ENCODE results near the gene GIMAP7.
"Not testable (repeated sequence)": the region's sequence is repeated elsewhere in the genome, so short reads cannot be mapped to it uniquely, and the experiment has no call there.

Gene GIMAP7

DNA sequence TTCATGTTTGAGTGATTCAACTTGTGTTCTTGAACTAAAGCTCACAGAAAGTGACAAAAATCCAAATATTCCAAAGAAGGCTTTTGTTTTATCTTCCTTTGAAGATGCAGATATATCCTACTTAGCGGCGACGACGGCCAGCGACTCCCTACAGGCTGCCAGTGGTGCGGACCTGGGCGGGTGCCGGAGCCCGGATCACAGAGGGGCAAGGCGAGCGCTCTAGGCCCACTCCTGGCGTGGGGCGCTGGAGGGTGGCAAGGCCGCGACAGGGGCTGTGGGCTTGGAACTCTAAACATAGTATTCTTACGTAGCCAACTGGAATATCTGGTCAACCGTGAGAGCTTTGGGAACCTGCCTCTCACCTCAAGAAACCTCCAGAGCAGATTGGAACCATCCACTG is 914 bp upstream of the GIMAP7 start:
- DNase-seq (ENCODE audit: low spot score) = no peak

DNA sequence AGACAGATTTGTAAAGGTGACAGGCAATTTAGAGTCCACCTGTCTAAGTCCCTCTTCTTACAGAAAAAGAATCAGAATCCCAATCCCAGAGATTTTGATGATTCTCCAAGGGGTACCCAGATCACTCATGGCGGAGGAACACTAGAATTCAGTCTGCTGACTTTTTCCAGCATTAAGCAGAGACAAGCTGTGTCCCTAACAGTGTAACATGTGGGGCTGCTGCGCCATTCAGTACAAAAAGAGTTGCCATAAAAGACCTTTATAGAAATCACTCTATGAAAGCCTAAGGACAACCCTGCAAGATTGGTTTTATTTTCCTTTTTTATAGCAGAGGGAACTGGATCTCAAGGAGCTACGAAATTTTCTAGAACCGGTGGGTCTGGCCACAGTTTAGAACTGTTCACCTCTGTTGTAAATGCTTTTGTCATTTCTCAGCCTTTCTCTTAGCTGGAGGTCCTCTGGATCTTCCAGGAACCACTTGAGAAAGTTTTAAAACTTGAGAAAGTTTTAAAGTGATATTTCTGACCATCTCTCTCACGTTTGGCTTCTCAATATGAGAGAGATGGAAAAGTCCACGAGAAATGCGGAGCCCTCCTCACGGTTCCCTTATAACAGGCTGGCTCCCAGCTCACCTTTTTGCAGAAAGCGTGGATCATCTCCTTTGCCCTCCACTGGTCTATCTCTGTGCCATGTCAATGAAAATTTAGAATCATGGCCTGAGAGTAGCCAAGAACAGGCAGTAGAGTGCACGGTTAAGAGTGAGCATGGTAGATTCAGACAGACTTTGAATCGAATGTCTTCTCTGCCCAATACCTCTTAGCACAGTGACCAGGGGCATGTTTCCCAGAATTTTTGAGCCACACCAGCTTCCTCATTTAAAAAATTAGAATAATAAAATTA is 826 bp downstream of the GIMAP7 start:
- DNase-seq (ENCODE audit: low spot score) = no peak

DNA sequence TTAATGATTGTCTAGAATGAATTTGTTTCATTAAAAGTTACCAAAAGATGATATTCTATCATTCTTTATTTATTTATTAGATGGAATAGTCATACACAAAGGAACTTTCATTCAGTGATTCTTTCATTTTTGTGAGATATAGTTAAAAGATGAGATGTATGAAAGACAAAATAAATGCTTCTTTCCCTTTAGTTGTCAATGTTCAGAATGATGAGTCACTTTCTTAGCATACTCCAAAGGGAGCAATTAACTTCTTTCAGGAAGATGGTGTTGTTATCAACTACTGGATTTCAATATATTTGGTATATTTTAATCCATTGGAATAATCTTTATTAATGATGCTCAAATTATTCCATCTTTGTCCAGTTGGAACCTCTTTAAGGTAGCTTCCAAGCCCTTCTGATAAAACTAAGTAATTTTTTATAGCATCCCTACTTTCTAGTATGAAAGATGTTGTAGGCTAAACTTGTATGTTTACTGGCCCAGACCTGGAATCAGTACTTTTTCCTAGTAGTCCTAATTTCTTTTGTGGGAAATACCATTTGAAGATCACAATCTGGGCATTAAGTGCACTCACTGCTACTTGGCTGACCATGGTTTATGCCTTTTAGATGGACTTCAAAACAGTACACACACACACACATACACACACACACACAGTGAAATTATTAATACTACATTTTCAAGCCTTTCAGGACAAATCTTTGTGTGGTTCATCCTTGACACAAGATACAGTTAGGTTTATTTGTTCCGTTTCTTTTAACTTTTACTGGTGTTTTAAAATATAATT is 2.5 kb downstream of the GIMAP7 start:
- DNase-seq (ENCODE audit: low spot score) = no peak

DNA sequence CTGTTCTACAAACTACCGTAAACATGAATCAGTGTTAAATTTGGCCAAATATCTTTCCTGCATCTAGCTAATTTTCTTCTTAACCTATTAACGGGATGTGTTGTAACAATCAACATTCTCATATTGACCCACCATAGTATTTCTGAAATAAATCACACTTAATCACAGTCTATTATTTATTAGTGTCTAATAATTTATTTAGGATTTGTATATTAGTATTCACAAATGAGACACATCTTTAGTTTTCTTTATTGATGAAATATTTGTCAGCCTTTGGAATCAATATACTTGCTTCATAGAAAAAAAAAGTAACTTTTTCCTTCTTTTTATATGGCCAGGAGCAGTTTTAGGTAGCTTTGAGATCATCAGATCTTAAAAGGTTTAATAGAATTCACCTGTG is 4.6 kb downstream of the GIMAP7 start:
- DNase-seq (ENCODE audit: low spot score) = no peak

DNA sequence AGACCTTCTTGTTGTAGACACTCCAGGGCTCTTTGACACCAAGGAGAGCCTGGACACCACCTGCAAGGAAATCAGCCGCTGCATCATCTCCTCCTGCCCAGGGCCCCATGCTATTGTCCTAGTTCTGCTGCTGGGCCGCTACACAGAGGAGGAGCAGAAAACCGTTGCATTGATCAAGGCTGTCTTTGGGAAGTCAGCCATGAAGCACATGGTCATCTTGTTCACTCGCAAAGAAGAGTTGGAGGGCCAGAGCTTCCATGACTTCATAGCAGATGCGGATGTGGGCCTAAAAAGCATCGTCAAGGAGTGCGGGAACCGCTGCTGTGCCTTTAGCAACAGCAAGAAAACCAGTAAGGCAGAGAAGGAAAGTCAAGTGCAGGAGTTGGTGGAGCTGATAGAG is 5.5 kb downstream of the GIMAP7 start:
- no peak for DNase-seq (ENCODE audit: low spot score)

DNA sequence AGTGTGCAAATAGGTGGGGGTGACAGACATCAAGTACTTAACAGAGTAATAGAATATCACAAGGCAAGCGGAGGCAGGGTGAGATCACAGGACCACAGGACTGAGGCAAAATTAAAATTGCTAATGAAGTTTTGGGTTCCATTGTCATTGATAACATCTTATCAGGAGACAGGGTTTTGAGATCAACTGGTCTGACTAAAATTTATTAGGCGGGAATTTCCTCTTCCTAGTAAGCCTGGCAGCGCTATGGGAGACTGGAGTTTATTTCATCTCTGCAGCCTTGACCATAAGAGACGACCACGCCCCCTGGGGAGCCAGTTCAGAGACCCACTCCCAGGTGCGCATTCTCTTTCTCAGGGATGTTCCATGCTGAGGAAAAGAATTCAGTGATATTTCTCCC is 8.3 kb downstream of the GIMAP7 start:
- not testable (repeated sequence) for DNase-seq (ENCODE audit: low spot score)

DNA sequence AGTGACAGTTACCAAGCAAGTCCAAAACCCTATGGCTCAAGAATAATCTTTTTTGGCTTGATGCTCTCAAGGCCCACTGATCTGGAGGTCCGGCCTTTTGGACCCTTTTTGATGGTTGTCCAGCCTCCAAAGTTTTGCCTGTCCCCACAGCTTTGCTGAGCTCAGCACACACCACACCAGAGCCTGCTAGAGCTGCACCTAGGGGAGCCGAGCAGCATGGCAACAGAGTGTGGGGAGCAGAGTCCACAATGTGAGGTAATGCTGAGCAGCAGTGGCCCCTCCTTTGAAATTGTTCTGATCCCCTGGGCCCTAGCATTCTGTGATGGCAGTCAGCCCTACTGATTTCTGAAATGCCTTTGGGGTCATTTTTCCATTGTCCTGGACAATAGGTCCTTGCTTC is 9.3 kb downstream of the GIMAP7 start:
- no peak for DNase-seq (ENCODE audit: low spot score)

DNA sequence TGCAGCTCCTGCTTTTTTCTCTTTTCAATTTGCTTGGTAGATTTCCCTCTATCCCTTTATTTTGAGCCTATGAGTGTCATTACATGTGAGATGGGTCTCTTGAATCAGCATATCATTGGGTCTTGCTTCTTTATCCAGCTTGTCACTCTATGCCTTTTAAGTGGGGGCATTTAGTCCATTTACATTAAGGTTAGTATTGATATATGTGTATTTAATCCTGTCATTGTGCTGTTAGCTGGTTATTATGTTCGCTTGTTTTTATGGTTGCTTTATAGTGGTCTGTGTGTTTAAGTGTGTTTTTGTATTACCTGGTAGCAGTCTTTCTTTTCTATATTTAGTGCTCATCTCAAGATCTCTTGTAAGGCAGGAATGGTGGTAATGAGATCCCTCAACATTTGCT is 17.0 kb downstream of the GIMAP7 start:
- no peak for DNase-seq (ENCODE audit: low spot score)

DNA sequence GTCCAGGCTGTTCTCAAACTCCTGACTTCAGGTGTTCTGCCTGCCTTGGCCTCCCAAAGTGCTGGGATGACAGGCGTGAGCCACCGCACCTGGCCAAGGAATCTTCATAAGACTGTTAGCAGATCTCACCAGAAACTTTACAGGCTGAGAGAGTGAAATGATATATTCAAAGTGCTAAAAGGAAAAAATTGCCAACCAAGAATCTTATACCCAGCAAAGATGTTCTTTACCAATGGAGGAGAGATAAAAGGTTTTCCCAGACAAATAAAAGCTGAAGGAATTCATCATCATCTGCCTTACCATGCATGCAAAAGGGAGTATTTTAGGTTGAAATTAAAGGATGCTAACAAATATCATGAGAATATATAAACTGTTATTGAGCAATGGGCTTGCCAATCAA is 23.6 kb downstream of the GIMAP7 start:
- no peak for DNase-seq (ENCODE audit: low spot score)

DNA sequence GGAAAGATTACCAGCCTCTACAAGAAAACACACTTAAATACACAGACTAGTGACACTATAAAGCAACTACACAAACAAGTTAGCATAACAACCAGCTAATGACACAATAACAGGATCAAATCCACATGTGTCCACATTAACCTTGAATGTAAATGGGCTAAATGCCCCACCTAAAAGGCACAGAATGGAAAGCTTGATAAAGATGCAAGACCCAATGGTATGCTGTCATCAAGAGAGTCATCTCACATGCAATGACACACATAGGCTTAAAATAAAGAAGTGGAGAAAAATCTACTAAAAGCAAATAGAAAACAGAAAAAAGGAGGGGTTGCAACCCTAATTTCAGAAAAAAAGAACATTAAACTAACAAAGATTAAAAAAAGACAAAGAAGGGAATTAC is 38.5 kb downstream of the GIMAP7 start:
- DNase-seq (ENCODE audit: low spot score) = no peak

DNA sequence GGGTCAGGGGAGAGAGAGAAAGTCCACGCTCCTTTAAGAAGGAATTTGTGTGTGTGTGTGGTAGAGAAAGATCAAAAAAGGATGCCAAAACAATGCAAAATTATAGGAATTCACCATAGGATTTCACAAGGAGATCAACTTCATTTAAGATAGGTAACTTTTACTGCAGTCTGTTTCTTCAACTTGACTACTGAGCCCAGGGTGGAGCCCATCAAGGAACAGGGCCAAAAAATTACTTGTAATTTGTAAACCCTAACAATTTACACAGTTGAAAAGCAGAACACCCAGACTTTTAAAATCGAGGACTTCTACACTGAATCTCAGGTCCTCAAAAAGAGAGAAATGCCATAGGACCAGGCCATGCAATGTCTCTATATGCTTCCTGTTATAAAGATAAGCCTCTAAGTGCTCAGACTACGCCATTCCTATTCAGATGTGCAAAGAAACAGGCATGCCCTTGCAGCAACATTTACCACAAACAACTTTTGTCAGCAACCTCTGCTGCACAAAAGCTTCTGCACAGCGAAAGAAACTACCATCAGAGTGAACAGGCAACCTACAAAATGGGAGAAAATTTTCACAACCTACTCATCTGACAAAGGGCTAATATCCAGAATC is 42.0 kb downstream of the GIMAP7 start:
- no peak for DNase-seq (ENCODE audit: low spot score)

DNA sequence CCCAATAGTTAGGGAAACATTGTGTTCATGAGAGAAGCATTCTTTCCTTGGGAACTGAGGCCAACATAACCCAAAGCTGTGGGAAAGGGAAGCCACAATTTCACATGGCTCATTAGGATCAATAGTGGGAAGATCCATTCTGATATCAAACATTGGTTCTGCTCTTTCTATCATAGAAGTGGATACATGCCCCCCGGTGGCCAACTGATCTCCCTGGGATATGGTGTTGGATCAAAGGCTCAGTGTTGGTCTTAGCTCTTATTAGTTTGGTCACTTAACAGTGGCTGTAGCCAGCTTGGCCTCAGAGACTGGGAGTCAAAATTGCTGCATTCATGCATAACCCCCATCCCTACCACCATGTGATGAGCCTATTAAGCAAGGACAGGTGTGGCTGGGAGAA is 45.8 kb downstream of the GIMAP7 start:
- no peak for DNase-seq (ENCODE audit: low spot score)

DNA sequence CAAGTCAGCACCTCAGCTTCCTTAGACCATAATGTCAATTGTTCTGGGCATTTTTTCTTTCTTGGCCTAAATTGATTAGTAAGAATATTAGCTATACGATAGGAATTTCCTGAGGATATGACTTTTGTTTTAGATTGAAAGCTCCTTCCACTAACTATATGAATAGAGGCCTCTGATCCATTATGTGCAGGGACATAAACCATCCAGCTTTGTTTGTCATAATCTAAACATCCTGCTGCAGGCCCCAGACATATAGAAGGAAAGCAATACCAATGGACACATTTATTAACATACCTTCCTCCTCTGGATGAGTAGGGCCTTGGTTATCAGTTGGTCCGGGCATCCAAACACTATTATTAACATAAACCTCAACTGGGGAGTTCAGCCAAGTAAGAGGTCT is 48.2 kb downstream of the GIMAP7 start:
- DNase-seq (ENCODE audit: low spot score) = no peak

DNA sequence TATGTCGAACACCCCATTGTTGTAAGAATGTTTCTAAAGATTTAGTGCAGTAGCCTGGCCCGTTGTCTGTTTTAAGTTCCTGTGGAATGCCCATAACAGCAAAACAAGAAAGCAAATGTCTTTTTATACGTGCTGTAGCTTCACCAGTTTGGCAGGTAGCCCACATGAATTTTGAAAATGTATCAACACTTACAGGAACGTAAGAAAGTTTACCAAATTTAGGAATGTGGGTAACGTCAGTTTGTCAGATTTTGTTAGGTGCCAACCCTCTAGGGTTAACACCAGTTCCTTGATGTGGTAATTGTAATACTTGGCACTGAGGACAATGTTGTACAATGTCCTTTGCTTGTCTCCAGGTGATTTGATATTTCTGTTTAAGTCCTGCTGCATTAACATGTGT is 49.3 kb downstream of the GIMAP7 start:
- DNase-seq (ENCODE audit: low spot score) = no peak

DNA sequence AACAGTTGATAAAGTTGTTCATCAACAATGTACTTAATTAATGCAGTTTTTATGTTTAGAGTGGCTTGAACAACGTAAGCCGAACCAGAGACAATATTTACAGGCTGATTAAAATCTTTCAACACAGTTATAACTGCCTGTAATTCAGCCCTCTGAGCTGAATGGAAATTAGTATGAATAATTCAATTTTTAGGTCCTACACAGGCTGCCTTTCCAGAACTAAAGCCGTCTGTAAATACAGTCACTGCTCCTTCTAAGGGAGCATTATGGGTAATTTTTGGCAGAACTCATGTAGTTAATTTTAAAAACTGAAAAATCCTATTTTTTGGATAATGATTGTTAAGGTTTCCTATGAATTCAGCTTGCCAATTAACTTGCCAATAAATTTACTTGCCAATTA is 49.9 kb downstream of the GIMAP7 start:
- no peak for DNase-seq (ENCODE audit: low spot score)

DNA sequence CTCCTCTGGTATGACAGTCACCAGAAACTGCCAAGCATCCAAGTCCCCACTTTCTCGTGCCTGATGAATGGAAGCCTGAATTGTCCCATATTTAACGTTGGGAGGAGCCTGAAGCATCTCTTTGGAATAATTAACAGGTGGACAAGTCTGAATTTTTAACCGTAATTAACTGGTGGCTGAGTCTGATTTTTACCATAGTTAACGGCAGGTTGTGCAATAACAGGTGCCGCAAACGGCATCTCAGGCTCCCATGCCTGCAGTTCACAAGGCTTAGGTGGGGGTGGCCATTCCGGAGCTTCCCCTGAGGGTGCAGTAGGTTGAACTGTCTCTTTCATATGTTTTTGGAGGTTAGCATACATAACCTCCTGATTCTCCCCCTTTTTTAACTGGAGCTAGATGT is 50.6 kb downstream of the GIMAP7 start:
- DNase-seq (ENCODE audit: low spot score) = no peak

DNA sequence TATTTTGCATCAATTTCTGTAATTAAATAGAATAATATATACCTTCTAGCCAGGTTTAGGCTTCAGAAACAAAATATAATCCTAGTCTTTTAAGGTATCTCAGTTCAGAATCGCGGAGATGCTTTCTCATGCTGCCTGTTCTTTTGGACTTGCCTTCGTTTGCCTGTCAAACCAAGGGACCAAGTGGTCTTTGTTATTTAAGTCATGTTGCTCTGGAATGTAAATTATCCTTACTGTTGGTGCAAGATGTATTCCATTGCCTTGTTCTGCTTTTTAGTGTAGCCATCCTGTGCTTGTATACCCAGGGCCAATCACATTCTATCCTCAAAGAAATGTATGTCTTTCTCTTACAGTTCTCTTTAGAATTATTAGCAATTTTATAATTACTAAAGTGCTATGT is 51.5 kb downstream of the GIMAP7 start:
- no peak for DNase-seq (ENCODE audit: low spot score)

DNA sequence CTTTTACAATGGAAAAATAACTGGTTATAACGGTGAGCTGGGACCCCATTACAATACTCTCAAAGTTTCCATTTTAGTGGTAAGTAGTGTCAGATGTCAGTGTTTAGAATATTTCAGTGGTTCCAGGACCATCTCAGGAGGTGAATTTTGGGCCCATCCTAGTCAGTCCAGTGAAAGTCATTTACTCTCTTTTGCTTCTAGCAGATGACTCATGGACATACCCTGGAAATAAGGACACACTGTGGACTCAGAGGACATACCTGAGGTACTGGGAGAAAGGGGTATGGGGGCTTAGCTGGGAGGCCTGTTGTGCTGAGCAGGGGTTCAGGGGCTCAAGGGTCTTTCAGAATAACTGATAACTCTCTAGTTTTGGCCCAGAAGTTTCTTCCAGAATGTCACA is 51.9 kb downstream of the GIMAP7 start:
- DNase-seq (ENCODE audit: low spot score) = no peak

DNA sequence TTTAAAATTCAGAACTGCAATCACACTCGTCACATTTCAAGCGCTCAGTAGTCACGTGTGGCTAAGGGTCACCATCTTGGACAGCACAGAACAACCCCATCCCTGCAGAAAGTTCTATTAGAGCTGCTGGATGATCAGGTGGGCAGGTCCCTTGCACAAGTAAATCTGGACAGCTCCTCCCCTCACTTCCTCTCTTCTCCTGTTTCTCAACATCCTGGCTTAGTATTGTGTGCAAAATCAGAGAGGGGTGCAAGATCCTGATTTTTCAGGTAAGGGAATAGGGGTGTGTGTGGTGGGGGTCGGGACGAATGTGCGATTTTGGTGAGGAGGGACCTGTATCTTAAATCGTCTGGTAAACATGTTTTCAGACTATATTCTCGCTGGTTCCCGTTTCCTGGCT is 52.5 kb downstream of the GIMAP7 start, which contains the start of gene GIMAP4:
TSS of gene GIMAP4 (plus strand) at position 222 of the 400 bp plus-strand sequence. CDS start 2,512 bp downstream, outside the sequence.
- no peak for DNase-seq (ENCODE audit: low spot score)

DNA sequence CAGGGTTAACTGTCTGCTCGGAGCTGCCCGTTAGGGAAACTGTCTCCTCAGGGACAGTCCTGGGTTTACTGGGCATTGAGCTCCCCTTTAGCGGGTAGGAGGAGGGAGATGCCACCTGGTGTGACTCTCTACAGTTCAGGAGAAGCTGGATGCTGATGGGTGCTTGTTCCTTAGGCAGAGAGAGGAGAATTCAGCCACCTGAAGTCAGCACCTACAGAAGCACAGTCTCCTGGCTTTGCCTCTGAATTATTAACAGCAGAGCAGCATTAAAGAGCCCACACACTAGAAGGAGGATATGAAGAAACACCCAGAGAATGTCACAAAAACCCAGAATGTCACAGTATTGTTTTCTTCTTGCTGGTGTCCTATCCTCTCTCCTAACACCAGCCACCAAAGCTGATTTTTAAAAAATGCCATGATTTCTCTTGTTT is 53.2 kb downstream of the GIMAP7 start:
- DNase-seq (ENCODE audit: low spot score) = no peak

DNA sequence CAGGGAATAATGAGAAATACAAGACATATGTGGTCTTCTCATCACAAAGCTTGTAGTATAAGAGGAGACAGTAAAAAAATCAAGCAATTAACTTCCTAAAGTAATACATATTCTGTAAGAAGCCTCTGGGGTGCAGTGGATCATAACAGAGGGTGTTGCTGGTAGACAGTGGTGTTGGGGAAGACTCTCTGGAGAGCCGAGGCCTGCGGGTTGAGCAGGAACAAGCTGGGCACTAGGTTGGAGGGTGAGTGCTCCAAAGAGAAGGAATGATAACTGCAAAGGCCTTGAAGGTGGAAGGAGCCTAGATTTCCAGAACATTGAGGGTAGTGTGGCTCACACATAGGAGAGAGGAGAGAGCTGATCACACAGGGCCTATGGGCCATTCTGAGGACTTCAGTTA is 54.0 kb downstream of the GIMAP7 start:
- DNase-seq (ENCODE audit: low spot score) = no peak

DNA sequence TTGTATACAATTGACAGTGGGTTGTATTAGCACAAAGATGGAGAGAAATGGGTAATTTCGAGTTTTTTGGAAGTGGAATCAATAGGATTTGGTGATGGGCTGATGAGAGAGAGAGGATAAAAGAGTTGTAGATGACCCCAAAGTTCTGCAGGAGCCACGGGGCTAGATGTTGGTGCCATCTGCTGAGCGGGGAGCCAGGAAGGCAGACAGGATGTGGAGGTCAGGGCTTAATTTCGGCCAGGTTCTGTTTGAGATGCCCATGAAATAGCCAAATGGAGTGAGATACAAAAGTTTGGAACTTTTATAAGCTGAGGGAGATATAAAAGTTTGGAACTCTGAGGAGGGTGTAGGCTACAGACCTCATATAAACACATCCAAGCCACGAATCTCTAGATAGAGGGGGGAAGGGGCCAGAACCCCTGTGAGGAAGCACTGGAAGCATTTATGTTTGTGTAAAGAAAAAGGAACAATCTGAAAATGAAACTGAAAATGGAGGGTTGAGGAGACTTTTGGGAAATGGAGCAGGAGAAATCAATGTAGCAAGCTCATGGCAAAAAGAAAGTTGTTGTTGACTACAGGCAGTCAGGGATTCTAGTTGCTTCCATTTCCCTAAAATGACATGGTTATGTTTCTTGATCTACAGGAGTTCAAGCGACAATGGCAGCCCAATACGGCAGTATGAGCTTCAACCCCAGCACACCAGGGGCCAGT is 54.7 kb downstream of the GIMAP7 start:
- DNase-seq (ENCODE audit: low spot score) = no peak

Data from germinal center (tissue), 1 donor.